ENCODE measurements around the gene IRS4. TPM values are rescaled to one million over a fixed set of nuclear protein-coding genes. Genes with fewer than 3 reads are reported as not detected.

The IRS4 gene
- total RNA-seq, 1 experiment from 2014 or later = not detected

DNA sequence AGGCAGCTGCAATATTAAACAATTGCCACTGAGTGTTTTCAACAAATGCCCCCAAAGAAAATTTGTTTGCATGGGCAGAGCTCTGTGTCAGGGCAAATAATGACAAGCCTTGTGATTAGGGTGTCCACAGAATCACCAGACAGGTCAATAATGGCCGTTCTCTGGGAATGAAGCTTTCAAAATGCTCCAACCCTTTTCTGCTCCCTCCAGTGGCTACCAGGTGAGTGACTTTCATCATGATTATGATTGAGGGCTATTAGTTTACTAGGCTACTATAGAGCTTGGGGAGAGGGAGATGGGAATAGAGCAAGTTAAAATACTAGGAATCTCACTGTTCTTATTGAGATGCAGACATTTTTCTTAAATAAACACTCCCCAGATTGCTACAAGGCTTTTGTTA is 23.5 kb downstream of the IRS4 start:
- H3K4me3 Mint-ChIP-seq (ENCODE audit: unreplicated experiment) = no peak overlapping the region
- no peaks in the 10 kb centered on the region for H3K36me3 Mint-ChIP-seq (ENCODE audit: insufficient read depth, unreplicated experiment)
- Histone ChIP-seq H3K9me3 (no peaks in the 10 kb centered on the region), H3K4me1 (no peaks in the 10 kb centered on the region), H3K4me3 (ENCODE audit: low read depth, low read length) (no peak overlapping the region), H3K36me3 (ENCODE audit: control insufficient read depth, insufficient read depth, low read length) (no peaks in the 10 kb centered on the region), H3K27me3 (replicated peaks; ENCODE audit: control insufficient read depth, insufficient read depth, low read length) (no peaks in the 10 kb centered on the region)
- BruUV-seq (replicated peaks) = no TSS peak
- TF ChIP-seq, protein P1, sequence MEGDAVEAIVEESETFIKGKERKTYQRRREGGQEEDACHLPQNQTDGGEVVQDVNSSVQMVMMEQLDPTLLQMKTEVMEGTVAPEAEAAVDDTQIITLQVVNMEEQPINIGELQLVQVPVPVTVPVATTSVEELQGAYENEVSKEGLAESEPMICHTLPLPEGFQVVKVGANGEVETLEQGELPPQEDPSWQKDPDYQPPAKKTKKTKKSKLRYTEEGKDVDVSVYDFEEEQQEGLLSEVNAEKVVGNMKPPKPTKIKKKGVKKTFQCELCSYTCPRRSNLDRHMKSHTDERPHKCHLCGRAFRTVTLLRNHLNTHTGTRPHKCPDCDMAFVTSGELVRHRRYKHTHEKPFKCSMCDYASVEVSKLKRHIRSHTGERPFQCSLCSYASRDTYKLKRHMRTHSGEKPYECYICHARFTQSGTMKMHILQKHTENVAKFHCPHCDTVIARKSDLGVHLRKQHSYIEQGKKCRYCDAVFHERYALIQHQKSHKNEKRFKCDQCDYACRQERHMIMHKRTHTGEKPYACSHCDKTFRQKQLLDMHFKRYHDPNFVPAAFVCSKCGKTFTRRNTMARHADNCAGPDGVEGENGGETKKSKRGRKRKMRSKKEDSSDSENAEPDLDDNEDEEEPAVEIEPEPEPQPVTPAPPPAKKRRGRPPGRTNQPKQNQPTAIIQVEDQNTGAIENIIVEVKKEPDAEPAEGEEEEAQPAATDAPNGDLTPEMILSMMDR (IDR thresholded peaks at IDR 0.05; ENCODE audit: insufficient read depth in 1 of 2, low read depth in 1 of 2, low read length in 1 of 2, severe bottlenecking in 1 of 2, unreplicated experiment in 1 of 2) = no peak
- no peaks in the 10 kb centered on the region for H3K4me1 Mint-ChIP-seq (ENCODE audit: low read depth, unreplicated experiment)
- intact Hi-C loops (cut with micrococcal nuclease; ENCODE audit: unreplicated experiment) = no loop called here
- no peak for DNase-seq
- H3K27me3 Mint-ChIP-seq (ENCODE audit: insufficient read depth, unreplicated experiment) = no peaks in the 10 kb centered on the region
- no peaks in the 10 kb centered on the region for H3K9me3 Mint-ChIP-seq (ENCODE audit: unreplicated experiment)
- H3K27ac Mint-ChIP-seq (ENCODE audit: unreplicated experiment) = no peak overlapping the region
- POLR2A ChIA-PET = no interaction called here
- CTCF ChIA-PET = interaction anchor here (1.0 kb wide), 1 partner anchor 13 kb away, joined by 4 read pairs; no protein-coding TSS in a partner anchor

DNA sequence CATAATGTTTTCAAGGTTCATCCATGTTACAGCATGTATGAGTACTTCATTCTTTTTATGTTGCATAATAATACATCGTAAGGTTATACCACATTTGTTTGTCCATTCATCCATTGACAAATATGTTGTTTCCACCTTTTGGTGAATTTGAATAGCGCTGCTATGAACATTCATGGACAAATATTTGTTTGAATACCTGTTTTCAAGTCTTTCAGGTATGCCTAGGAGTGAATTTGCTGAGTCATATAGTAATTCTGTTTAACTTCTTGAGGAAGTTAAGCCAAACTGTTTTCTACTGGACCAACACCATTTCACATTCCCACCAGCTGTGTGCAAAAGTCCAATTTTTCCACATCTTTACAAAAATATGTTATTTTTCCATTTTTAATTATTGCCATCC is 31.5 kb downstream of the IRS4 start:
- H3K36me3 ChIP-seq (ENCODE audit: control insufficient read depth, insufficient read depth, low read length) = no peaks in the 10 kb centered on the region
- intact Hi-C loops (cut with micrococcal nuclease; ENCODE audit: unreplicated experiment) = no loop called here
- CTCF ChIA-PET = no interaction called here

DNA sequence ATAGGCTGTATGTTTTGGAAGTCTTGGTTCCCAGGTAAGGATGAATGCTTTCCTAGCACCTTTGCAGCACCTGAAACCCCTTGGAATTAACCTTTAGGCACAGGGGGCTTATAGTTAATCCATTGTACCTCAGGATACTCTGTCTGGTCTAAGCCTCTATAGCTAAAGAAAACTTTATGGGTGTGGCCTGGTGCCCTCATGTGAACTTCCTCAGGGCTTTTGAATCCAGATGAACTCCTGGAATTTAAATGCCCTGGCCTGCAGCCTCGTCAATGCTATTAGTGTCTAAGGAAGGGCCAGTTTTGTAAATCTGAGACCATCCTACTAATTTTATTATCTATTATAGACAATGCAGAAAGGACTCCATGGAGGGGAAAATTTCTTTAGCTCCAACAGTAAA is 33.8 kb downstream of the IRS4 start:
- ChIA-PET CTCF (no interaction called here), POLR2A (no interaction called here)
- H3K27ac Mint-ChIP-seq (ENCODE audit: unreplicated experiment) = no peak overlapping the region
- no peaks in the 10 kb centered on the region for H3K9me3 Mint-ChIP-seq (ENCODE audit: unreplicated experiment)
- Histone ChIP-seq H3K4me3 (ENCODE audit: low read depth, low read length) (no peak overlapping the region), H3K4me1 (no peaks in the 10 kb centered on the region), H3K36me3 (ENCODE audit: control insufficient read depth, insufficient read depth, low read length) (no peaks in the 10 kb centered on the region), H3K9me3 (no peaks in the 10 kb centered on the region), H3K27me3 (replicated peaks; ENCODE audit: control insufficient read depth, insufficient read depth, low read length) (no peaks in the 10 kb centered on the region)
- no TSS peak for BruUV-seq (replicated peaks)
- intact Hi-C loops (cut with micrococcal nuclease; ENCODE audit: unreplicated experiment) = no loop called here
- no peak for DNase-seq
- H3K4me3 Mint-ChIP-seq (ENCODE audit: unreplicated experiment) = no peak overlapping the region
- H3K4me1 Mint-ChIP-seq (ENCODE audit: low read depth, unreplicated experiment) = no peaks in the 10 kb centered on the region
- TF ChIP-seq, protein P1 (IDR thresholded peaks at IDR 0.05; ENCODE audit: insufficient read depth in 1 of 2, low read depth in 1 of 2, low read length in 1 of 2, severe bottlenecking in 1 of 2, unreplicated experiment in 1 of 2) = no peak
- no peaks in the 10 kb centered on the region for H3K27me3 Mint-ChIP-seq (ENCODE audit: insufficient read depth, unreplicated experiment)
- H3K36me3 Mint-ChIP-seq (ENCODE audit: insufficient read depth, unreplicated experiment) = no peaks in the 10 kb centered on the region

More for the DNA sequence above, 31.5 kb downstream of the IRS4 start:
- Histone ChIP-seq H3K4me3 (ENCODE audit: low read depth, low read length) (no peak overlapping the region), H3K27me3 (replicated peaks; ENCODE audit: control insufficient read depth, insufficient read depth, low read length) (no peaks in the 10 kb centered on the region), H3K9me3 (no peaks in the 10 kb centered on the region), H3K4me1 (no peaks in the 10 kb centered on the region)
- no peak for DNase-seq
- Mint-ChIP-seq H3K4me1 (ENCODE audit: low read depth, unreplicated experiment) (no peaks in the 10 kb centered on the region), H3K9me3 (ENCODE audit: unreplicated experiment) (no peaks in the 10 kb centered on the region), H3K27me3 (ENCODE audit: insufficient read depth, unreplicated experiment) (no peaks in the 10 kb centered on the region), H3K4me3 (ENCODE audit: unreplicated experiment) (no peak overlapping the region), H3K27ac (ENCODE audit: unreplicated experiment) (no peak overlapping the region), H3K36me3 (ENCODE audit: insufficient read depth, unreplicated experiment) (no peaks in the 10 kb centered on the region)
- BruUV-seq (replicated peaks) = no TSS peak
- POLR2A ChIA-PET = no interaction called here
- TF ChIP-seq, protein P1 (IDR thresholded peaks at IDR 0.05; ENCODE audit: insufficient read depth in 1 of 2, low read depth in 1 of 2, low read length in 1 of 2, severe bottlenecking in 1 of 2, unreplicated experiment in 1 of 2) = no peak
